ENCODE results near the gene TMC1. TPM values are rescaled to one million over a fixed set of nuclear protein-coding genes. Genes with fewer than 3 reads are reported as not detected.
"Not testable (repeated sequence)": the region's sequence is repeated elsewhere in the genome, so short reads cannot be mapped to it uniquely, and the experiment has no call there.

TMC1 gene
- total RNA-seq, 1 donor: 1.3 TPM

- DNase-seq (ENCODE audit: low read depth): peak; percentile 3
- no peak overlapping the region for H3K4me3 ChIP-seq (ENCODE audit: low read depth, low read length)
- no peak for TF ChIP-seq CTCF (IDR thresholded peaks at IDR 0.05; ENCODE audit: insufficient read depth, low read depth, low read length)
Observed at GRCh38 chr9:72794946-72795345, 273.5 kb downstream of the TMC1 start.

GRCh38 chr9:72800328-72800994, 279.1 kb downstream of the TMC1 start:
- no peak overlapping the region for H3K4me3 ChIP-seq (ENCODE audit: low read depth, low read length)
- no peak for TF ChIP-seq CTCF (IDR thresholded peaks at IDR 0.05; ENCODE audit: insufficient read depth, low read depth, low read length)
- DNase-seq (ENCODE audit: low read depth): no peak

GRCh38 chr9:72805238-72805637, 283.8 kb downstream of the TMC1 start:
- H3K4me3 ChIP-seq (ENCODE audit: low read depth, low read length): no peak overlapping the region
- TF ChIP-seq CTCF (IDR thresholded peaks at IDR 0.05; ENCODE audit: insufficient read depth, low read depth, low read length): no peak
- DNase-seq (ENCODE audit: low read depth): peak; percentile 40

GRCh38 chr9:72806313-72806809, 285.0 kb downstream of the TMC1 start:
- not testable (repeated sequence) for H3K4me3 ChIP-seq (ENCODE audit: low read depth, low read length)

GRCh38 chr9:72807765-72808445, 286.5 kb downstream of the TMC1 start:
- peak; percentile 48 for TF ChIP-seq CTCF (IDR thresholded peaks at IDR 0.05; ENCODE audit: insufficient read depth, low read depth, low read length)
- H3K4me3 ChIP-seq (ENCODE audit: low read depth, low read length): no peak overlapping the region
- DNase-seq (ENCODE audit: low read depth): peak; percentile 10

More at GRCh38 chr9:72806313-72806809, 285.0 kb downstream of the TMC1 start:
- not testable (repeated sequence) for DNase-seq (ENCODE audit: low read depth)

GRCh38 chr9:72808446-72808768, 287.0 kb downstream of the TMC1 start:
- H3K4me3 ChIP-seq (ENCODE audit: low read depth, low read length): no peak overlapping the region
- DNase-seq (ENCODE audit: low read depth): peak; percentile 16
- TF ChIP-seq CTCF (IDR thresholded peaks at IDR 0.05; ENCODE audit: insufficient read depth, low read depth, low read length): no peak

GRCh38 chr9:72809586-72809985, 288.2 kb downstream of the TMC1 start:
- DNase-seq (ENCODE audit: low read depth): peak; percentile 8
- no peak for TF ChIP-seq CTCF (IDR thresholded peaks at IDR 0.05; ENCODE audit: insufficient read depth, low read depth, low read length)
- no peak overlapping the region for H3K4me3 ChIP-seq (ENCODE audit: low read depth, low read length)

All from fibroblast of villous mesenchyme (primary cell).